ENCODE results near the gene FURIN. TPM values are rescaled to one million over a fixed set of nuclear protein-coding genes. Genes with fewer than 3 reads are reported as not detected.

The FURIN gene
- total RNA-seq, 1 donor from 2014 or later = 122 TPM

DNA sequence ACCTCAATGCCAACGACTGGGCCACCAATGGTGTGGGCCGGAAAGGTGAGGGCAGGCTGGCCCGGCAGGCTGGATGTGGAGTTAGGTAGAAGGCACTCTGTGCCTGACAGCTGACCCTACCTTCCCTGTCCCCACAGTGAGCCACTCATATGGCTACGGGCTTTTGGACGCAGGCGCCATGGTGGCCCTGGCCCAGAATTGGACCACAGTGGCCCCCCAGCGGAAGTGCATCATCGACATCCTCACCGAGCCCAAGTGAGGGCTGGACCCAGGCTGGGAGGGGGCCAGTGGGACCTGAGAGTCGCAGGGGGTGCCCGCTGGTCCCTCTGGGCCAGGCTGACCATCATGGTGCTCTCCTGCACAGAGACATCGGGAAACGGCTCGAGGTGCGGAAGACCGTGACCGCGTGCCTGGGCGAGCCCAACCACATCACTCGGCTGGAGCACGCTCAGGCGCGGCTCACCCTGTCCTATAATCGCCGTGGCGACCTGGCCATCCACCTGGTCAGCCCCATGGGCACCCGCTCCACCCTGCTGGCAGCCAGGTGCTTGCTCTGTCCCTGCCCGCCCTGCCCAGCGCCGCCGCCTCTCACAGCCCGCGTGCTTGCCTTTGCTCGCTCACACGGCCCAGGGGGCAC is 11.5 kb downstream of the FURIN start:
- Mint-ChIP-seq H3K27me3 (ENCODE audit: low read depth, unreplicated experiment) (no peaks in the 10 kb centered on the region), H3K27ac (ENCODE audit: unreplicated experiment) (no peak overlapping the region), H3K36me3 (ENCODE audit: low read depth, unreplicated experiment) (peaks cover 15% of the 10 kb centered on the region), H3K4me1 (ENCODE audit: low read depth, unreplicated experiment) (peaks cover 2% of the 10 kb centered on the region), H3K4me3 (ENCODE audit: unreplicated experiment) (no peak overlapping the region), H3K9me3 (ENCODE audit: unreplicated experiment) (no peaks in the 10 kb centered on the region)
- Histone ChIP-seq H3K36me3 (ENCODE audit: insufficient read depth, low read length) (peaks cover 18% of the 10 kb centered on the region), H3K4me1 (ENCODE audit: insufficient read depth, low read length) (peaks cover 12% of the 10 kb centered on the region), H2AFZ (ENCODE audit: low read depth, low read length) (no peak overlapping the region), H3K9me3 (ENCODE audit: insufficient read depth, low read depth, low read length) (no peaks in the 10 kb centered on the region), H3K9ac (ENCODE audit: low read length) (no peak overlapping the region), H3K27ac (ENCODE audit: low read depth, low read length) (no peak overlapping the region), H3K4me3 (ENCODE audit: insufficient read depth, low read depth, low read length) (no peak overlapping the region), H4K20me1 (ENCODE audit: insufficient read depth, low read length) (peaks cover 25% of the 10 kb centered on the region), H3K79me2 (ENCODE audit: insufficient read depth, low read length) (peaks cover 13% of the 10 kb centered on the region), H3K27me3 (ENCODE audit: insufficient read depth, low read length) (no peaks in the 10 kb centered on the region), H3K4me2 (ENCODE audit: low read length) (no peak overlapping the region)
- TF ChIP-seq EZH2 (IDR thresholded peaks at IDR 0.05; ENCODE audit: insufficient read depth, low read length) = no peak
- TF ChIP-seq, protein P1, sequence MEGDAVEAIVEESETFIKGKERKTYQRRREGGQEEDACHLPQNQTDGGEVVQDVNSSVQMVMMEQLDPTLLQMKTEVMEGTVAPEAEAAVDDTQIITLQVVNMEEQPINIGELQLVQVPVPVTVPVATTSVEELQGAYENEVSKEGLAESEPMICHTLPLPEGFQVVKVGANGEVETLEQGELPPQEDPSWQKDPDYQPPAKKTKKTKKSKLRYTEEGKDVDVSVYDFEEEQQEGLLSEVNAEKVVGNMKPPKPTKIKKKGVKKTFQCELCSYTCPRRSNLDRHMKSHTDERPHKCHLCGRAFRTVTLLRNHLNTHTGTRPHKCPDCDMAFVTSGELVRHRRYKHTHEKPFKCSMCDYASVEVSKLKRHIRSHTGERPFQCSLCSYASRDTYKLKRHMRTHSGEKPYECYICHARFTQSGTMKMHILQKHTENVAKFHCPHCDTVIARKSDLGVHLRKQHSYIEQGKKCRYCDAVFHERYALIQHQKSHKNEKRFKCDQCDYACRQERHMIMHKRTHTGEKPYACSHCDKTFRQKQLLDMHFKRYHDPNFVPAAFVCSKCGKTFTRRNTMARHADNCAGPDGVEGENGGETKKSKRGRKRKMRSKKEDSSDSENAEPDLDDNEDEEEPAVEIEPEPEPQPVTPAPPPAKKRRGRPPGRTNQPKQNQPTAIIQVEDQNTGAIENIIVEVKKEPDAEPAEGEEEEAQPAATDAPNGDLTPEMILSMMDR (IDR thresholded peaks at IDR 0.05; ENCODE audit: insufficient read depth, low read depth, low read length) = no peak
- DNase-seq (ENCODE audit: low read depth) (no peak), FAIRE-seq (no peak)

DNA sequence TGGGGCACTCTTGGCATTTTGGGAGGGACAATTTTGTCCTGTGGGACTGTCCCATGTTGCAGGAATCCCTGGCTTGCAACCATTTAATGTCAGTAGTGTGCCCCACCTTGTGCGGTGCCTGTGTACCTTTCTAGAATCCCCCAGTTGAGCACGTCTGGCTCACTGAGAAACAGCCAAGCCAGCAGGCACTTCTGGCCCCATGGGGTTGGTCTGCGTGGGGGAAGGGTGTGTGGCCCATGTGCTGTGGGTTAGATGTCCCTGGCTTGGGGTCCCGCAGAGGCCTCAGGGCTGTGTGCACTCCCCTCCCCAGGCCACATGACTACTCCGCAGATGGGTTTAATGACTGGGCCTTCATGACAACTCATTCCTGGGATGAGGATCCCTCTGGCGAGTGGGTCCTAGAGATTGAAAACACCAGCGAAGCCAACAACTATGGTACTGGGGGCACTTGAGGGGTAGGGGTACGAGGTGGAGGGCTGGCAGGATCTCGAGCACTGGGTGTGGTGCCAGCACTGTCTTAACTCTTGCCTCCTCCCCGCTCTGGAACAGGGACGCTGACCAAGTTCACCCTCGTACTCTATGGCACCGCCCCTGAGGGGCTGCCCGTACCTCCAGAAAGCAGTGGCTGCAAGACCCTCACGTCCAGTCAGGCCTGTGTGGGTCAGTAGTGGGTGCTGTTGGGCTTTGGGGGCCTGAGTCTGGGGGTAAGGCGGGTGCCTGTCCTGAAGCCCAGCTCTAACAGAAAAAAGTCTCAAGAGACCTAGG is 12.2 kb downstream of the FURIN start:
- no peaks in the 10 kb centered on the region for H3K9me3 Mint-ChIP-seq (ENCODE audit: unreplicated experiment)
- TF ChIP-seq, protein P1 (IDR thresholded peaks at IDR 0.05; ENCODE audit: insufficient read depth, low read depth, low read length) = no peak
- no peak for TF ChIP-seq EZH2 (IDR thresholded peaks at IDR 0.05; ENCODE audit: insufficient read depth, low read length)
- Histone ChIP-seq H3K4me1 (ENCODE audit: insufficient read depth, low read length) (peaks cover 15% of the 10 kb centered on the region), H2AFZ (ENCODE audit: low read depth, low read length) (no peak overlapping the region), H3K36me3 (ENCODE audit: insufficient read depth, low read length) (peaks cover 18% of the 10 kb centered on the region), H3K9me3 (ENCODE audit: insufficient read depth, low read depth, low read length) (no peaks in the 10 kb centered on the region), H3K27ac (ENCODE audit: low read depth, low read length) (no peak overlapping the region), H3K79me2 (ENCODE audit: insufficient read depth, low read length) (peaks cover 6% of the 10 kb centered on the region), H3K9ac (ENCODE audit: low read length) (no peak overlapping the region), H3K27me3 (ENCODE audit: insufficient read depth, low read length) (no peaks in the 10 kb centered on the region), H4K20me1 (ENCODE audit: insufficient read depth, low read length) (peaks cover 18% of the 10 kb centered on the region), H3K4me3 (ENCODE audit: insufficient read depth, low read depth, low read length) (no peak overlapping the region), H3K4me2 (ENCODE audit: low read length) (no peak overlapping the region)
- H3K4me1 Mint-ChIP-seq (ENCODE audit: low read depth, unreplicated experiment) = no peaks in the 10 kb centered on the region
- H3K4me3 Mint-ChIP-seq (ENCODE audit: unreplicated experiment) = no peak overlapping the region
- no peak overlapping the region for H3K27ac Mint-ChIP-seq (ENCODE audit: unreplicated experiment)
- H3K27me3 Mint-ChIP-seq (ENCODE audit: low read depth, unreplicated experiment) = no peaks in the 10 kb centered on the region
- peaks cover 15% of the 10 kb centered on the region for H3K36me3 Mint-ChIP-seq (ENCODE audit: low read depth, unreplicated experiment)
- DNase-seq (ENCODE audit: low read depth) (no peak), FAIRE-seq (no peak)

Measured in astrocyte (in vitro differentiated cells and primary cell).